GM19395 (cell line): ENCODE data around the gene GOLGA2.
A peak's percentile ranks its signal among the peaks of the same experiment; 100 is the strongest.

Experiments
- ATAC-seq: cut with Tn5 transposase; IDR thresholded peaks from one replicate; pipeline ENCODE4 v1.9.1; 2021; ENCODE audit warnings: mild to moderate bottlenecking, moderate library complexity; ENCODE audit not compliant: unreplicated experiment

GOLGA2 gene

DNA sequence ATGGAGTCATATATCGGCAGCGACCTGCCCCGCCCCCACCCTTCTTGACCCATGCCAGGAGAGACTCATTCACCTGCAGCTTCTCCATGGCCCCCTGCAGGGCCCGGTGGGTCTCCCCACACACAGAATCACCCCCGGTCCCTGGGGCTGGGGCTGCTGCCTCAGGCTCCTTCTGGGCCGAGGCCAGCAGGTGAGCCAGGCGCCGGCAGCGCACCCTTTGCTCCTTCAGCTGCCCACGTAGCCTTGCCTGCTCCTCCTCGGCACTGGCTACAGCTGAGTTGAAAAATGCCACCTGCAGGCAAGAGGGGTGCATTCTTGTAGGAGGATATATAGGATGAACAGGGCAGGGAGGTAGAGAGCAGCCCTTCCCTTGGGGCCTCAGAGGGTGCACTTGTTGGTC is 17.9 kb downstream of the GOLGA2 start:
- no peak for ATAC-seq

DNA sequence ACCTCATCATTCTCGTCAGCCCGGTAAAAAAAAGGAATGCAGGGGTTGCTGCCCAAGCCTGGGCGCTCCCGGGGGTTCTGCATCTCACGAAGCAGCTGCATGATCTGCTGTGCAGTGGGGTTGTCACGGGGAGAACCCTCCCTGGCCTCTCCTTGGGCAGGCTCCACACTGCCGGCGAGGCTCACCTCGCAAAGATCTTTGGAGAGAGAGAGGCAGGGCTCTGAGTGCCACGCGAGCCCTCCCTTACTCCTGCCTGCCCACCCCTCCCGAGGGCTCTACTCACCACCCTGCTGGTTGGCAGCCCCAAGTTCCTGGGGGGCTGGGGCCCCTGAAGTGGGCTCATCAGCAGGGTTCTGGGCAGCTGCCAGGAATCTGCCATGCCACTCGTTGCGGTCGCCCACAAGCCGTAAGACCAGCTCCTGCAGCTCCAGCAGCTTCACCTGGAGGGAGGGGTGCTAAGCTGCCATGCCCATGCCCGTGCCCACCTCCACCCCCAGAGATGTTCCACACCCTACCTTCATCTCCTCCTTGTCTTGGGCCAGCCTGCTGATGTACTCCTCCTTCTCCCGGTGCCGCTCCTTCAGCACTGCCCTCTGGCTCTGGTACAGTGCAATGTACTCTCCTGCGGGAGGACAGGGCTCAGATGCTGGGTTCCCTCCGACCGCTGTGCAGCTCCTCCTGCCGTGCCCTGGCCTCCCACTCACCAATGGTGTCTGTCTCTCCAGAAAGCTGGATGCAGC is 18.6 kb downstream of the GOLGA2 start:
- no peak for ATAC-seq

DNA sequence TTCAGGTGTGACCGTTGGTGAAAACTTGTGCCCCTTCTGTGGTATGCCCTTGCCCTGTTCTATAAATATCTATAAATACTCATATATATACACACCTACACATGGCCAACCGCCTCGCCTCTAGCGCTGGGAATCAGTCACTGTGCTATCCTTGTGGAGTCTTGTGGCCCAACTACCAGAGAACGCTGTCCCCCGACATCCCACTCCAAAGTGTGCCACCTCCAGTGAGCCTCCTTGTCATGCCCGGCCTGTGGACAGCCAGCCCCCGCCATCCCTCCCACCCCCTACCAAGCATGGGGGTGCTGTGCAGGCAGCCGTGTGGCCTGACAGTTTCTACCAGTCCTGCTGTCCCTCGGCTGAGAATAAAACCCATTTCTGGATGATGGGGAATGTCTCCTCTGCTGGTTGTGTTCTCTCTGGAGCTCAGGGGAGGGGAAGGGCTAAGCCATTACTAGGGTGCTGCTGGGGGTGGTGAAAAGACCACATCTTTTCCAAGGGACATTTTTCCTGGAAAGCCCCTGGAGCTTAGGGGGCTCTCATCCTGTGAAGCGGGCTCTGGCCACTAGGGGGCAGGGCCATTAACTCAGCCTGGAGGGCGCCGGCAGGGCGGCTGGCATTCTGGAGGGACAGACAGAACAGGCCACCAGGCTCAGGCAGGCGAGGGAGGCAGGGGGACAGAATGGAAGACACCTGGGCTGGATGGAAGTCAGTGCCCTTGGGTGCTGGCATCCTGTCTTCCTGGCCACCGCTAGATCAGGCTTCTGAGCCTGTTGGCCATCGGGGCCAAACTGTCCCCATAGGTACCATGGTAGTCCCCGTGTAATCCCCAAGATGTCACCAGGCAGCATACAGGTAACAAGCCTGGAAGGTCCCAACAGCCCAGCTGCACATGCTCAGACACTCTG is 20.7 kb downstream of the GOLGA2 start:
- no peak for ATAC-seq

DNA sequence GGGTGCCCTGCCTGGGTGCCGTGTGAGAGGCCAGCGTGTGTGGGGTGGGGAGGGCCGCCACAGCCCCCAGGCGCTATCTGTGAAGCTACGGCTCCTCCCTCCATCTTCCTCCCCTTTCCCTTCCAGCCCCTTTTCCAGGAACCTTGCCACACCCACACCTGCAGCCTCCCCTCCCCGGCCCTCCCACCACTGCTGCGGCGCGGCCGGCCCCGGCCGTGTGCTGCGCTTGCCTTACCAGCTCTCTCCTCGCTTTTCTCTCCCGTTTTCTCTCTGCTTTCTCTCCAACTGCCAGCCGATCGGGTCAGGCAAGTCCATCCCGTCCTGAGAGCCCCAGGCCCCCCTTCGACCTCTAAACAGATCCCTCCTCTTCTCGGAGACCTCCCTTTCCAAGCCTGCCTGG is 21.4 kb downstream of the GOLGA2 start:
- no peak for ATAC-seq

DNA sequence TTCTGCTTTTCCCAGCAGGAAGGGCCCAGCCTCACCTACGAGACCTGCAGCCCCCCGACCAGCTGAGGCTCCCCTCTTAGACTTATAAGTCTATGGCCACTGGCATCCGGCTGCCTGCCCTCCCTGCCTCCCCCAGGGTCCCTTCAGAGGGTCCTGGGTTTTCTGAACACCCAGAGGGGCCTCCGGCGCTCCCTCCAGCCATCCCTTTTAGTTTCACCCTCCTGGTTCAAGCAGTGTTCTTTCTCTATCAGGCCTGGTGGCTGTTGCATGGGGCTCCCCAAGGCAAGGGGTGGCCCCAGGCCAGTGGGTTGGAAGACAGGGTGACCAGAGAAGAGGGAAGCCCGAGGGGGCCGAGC is 21.8 kb downstream of the GOLGA2 start:
- ATAC-seq, result no peak

DNA sequence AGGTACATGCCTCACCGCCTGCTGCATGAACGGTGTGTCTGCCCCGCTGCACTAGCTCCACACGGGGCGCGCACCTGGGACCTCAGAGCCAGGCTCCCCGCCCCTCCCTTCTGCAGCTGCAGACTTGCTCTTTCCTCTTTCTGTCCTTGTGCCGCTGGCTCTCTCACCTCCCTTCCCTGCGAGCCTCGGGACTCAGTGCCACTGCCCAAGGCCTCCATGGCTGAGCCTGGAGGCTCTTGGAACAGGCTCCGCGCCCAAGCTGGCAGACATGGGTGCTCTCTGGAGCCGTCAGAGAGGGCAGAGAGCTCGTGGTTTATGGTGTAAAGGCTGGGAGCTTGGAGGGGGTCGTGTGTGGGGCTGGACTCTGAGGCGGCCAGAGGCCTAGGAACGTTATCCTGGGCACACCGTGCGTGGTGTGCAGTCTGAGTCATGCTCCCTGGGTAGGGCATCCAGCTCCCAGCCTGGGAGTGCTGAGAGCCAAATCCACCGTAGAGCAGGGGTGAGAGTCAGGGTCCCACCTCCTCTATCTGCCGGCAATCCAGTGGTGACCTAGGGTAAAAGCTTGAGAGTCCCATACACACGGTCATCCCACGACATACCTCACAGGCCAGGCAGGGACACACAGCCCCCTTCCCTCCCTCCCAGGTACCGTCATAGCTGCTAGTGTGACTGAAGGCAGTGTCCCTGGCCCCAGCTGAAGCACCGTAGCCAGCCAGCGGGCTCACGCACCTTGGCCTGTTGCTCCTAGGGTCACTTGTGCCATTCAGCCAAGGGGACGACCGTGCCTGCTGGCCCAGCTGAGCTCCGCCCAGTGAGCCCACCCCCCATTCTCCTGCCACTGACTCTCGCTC is 22.4 kb downstream of the GOLGA2 start:
- no peak for ATAC-seq

DNA sequence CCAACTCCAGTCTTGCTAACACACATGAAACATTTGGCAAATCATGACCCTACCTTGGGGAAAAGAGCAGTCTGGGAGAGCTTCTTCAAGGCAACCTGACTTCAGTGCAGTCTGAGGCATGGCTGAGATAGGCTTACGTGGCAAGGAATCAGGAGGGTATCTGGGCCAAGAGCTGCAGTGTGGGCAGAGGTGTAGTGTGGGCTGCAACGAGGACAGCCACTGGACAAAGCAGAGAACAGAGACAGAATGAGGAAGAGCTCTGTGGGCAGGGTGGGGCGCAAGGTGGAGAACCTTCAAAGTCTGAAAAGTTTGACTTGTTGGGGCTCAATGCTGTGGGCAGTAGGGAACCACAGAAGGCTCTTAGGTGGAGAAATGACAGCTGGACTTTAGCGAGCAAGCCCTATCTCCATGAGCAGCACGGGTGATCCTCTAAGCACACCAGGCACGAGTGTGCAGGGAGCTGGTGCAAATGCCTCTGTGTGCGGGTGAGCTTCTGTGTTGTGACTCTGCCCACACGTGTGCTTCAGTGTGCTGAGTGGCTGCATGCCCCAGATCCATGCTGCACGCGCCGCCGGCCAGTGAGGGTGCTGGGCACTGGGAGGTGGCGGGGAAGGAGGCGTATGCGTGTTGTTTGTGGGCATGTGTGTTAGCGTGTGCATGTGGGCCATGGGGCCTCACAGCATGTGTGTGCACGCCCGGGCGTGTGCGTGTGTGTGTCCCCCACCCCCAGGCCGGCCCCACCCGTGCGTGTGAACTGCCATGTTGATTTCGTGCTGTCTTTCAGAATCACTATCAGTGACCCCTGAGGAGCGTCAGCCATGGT is 23.3 kb downstream of the GOLGA2 start:
- no peak for ATAC-seq

DNA sequence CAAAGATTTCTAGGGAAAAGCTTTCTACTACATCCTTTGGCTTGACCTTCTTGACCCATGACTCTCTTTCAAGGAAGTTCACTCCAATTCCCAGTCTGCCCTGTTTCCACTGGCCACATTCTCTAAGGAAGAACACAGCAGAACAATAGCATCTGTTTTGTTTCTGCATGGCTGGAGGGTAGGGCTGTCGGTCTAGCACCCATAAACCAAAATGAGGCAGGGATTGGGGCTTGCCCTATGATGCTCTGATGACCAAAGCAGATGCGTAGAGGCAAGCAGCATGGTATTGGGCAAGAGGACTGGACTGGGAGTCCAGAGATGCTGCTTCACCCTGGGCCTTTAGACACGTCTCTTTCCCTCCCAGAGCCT is 24.1 kb downstream of the GOLGA2 start:
- ATAC-seq, result no peak

DNA sequence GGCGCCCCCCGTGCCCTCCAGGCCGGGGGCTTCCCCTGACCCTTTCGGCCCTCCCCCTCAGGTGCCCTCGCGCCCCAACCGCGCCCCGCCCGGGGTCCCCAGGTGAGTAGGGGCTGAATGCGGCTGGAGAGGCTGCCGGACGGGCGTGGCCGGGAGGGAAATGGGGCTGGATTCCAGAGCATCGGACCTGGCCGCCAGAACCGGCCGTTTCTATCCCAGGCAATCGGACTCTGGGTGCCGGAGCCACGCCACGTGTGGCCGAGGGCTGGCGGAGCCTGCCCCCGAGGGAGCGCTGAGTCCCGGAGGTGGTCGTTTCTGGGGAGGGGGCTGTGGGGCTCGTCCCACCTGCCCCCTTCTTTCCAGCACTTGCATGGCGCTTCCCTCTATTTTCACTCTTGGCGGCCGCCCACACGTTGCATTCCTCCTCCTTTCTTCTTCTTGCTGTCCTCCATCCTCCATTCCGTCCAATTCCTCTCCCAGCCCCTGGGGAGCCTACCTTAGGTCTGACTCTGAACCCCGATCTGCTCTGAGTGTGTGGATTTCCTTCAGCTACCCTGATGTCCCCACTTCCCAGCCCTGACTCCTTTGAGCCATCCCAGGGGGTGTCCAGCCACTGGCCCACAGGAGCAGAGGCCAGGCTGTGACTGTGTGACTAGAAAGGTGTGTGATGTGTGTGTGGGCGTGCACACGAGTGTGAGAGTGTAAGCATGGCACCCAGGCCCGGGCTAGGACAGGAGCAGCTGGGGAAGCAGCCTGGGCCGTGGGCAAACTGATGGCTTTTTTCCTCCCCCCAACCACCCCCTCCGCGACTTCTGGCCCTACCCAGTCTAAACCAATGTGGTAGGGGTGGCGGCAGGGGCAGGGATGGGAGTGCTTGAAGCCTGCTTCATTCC is 24.7 kb downstream of the GOLGA2 start:
- peak; percentile 15 for ATAC-seq

DNA sequence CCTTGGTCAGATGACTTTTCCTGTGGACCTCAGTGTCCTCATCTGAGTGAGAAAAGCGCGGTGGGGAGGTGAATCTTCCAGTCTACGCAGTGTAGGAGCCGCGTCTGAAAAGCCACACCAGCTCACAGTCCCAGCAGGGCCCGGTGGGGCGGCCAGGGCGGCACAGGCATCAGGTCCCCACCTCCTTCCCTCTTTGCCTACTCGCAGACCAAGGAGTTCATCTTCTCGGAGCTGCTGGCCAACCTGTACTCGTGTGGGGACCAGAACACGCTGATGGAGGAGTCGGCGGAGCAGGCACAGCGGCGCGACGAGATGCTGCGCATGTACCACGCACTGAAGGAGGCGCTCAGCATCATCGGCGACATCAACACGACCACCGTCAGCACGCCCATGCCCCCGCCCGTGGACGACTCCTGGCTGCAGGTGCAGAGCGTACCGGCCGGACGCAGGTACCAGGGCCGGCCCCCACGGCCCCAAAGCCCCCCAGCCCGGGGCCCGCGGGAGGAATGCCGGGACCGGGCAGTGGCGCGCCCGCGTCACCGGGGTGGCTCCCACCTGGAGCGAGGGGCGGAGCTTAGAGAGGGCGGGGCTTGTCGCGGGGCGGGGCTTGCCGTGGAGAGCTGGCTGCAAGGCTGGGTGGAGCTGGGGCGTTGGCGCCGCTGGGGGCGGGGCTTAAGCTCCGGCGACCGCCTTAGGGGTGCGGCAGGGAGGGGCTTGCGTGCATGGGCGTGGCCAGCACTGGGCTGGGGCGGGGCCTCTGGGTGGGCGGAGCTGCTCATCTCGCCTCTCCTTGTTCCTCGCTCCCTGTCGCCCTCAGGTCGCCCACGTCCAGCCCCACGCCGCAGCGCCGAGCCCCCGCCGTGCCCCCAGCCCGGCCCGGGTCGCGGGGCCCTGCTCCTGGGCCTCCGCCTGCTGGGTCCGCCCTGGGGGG is 25.6 kb downstream of the GOLGA2 start:
- ATAC-seq, result peak; percentile 83

DNA sequence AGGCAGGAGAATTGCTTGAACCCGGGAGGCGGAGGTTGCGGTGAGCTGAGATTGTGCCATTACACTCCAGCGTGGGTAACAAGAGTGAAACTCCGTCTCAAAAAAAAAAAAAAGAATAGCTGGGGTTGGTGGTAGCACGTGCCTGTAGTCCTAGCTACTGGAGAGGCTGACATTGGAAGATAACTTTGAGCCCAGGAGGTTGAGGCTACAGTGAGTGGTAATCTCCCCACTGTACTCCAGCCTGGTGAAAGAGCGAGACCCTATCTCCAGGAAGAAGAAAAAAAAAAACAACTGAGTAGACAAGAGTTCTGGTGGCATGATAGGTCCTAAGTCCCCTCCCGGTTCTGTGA is 26.3 kb downstream of the GOLGA2 start:
- ATAC-seq, result no peak

DNA sequence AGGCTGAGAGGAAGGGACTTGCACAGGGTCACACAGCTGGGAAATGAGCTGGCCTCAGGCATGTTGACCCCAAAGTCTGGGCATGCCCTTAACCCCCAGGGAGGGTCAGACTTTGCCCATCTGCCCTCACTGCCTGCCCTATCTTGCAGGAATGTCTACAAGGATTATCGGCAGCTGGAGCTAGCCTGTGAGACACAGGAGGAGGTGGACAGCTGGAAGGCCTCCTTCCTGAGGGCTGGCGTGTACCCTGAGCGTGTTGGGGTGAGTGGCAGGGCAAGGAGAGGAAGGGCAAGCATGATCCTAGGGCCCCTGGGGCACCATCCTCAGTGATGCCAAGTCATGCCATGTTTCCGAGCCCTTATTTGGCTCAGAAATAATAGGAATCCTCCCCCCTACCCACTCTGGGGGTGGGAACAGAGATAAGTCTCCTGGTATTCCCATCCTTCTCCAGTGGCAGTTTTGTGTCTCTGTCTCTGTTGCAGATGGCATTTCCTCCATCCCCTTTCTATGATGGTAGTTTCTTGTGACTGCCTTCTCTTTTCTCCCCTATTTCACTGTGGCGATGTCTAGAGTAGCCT is 28.5 kb downstream of the GOLGA2 start:
- ATAC-seq, result no peak

DNA sequence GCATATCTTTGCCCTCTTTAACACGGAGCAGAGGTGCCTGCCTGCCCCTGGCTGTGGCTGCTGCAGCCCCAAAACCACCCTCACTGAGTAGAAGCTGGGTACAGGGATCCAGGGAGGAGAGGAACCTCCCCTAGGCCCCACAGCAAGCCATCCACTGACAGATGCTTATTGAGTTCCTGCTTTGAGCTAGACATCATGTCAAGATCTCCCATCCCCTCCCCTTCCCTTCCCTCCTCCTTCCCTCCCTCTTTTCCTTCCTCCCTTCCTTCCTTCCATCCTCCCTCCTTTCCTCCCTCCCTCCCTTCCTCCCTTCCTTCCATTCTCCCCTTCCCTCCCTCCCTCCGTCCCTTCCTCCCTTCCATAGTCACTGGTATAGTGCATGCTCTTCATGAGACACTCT is 29.3 kb downstream of the GOLGA2 start:
- no peak for ATAC-seq

DNA sequence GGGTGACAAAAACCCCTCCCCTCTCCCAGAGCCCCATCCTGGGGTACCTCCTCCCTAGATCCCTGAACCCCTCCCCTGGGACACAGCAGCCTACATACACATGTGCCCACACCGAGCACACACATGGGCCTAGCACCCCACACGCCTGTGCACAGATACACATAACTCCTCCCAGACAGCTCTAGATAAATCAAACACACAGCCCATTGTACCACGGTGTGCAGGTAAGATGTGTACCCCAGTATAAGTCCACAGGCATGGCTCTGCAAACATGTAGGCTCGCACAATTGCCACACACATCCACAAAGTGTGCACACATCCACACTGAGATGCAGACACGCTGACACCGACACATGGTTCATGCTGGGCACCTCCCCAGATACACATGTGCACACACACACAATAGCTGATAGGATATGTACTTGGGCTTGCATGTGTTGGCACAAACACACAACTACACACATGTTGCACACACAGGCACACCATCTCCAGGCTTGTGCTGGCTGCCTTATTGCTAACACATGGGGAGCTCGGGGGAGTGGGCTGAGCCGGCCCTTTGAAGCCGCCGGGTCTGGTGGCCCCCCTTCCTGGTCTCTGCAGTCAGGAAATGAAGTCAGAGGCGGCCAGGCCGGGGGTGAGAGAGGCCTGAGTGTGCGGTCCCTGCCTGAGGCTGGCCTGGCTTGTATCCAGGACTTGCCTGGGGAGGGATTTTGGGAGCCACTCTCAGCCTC is 30.2 kb downstream of the GOLGA2 start:
- ATAC-seq, result no peak

DNA sequence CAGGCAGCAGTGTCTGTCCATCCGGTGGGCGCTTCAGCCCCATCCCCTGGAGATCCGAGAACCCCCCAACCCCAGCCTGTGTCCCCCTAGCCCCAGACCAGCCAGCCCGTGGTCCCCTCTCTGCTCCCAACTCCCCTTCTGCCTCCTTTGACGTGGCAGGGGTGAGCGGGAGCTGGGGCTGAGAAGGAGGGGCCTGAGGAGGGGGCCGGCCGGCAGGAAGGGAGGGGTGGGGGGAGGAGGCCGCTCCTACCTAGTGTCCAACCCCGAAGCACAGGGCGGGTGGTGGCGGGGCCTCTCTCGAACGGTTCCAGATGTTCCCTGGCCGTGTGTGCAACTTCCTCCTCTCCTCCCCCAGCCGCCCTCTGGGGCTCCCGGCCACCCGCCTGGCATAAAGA is 31.0 kb downstream of the GOLGA2 start:
- no peak for ATAC-seq

DNA sequence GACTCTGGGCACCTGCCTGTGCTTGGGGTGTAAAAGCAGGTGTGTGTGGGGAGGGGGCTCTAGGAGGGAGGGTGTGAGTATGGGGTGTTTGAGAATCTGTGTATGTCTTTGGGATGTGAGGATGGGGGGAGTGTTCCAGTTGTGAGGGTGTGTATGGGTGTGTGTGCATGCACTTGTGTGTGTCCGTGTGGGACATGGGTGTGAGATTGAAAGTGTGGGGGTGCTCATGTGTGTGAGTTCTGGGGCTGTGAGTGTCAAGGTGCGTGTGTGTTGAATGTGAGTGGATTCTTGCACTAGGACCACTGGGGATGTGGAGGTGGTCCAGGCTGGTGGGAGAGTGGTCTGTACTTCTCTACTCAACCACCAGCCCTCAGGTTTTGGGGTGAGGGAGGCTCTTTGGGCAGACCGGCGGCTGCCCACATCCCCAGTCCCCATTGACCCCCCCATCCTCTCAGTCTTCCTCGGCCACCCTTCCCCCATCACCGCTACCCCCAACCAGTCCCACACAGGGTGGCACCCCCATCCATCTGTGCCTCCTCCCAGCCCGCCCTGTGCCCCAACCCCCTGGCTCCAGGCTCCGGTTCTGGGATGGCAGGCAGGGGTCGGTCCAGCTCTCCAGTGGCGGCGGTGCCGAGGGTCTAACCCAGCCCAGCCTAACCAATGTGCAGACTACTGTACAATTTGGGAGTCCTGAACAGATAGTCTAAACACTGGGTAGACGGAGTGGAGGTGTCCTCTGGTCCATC is 31.5 kb downstream of the GOLGA2 start:
- no peak for ATAC-seq
